Erythroblast (primary cell): ENCODE data around the gene PIEZO2.

ENCODE experiments used
- GATA1 ChIP-seq: IDR thresholded peaks from 2 replicates; pipeline ENCODE4 v1.6.1; 2011; ENCODE audit warnings: low read depth, mild to moderate bottlenecking, control low read depth, low read length, moderate library complexity
- POLR2A ChIP-seq: IDR thresholded peaks from 2 replicates; pipeline ENCODE4 v1.6.1; 2011; ENCODE audit warnings: mild to moderate bottlenecking, low read length

GRCh38 chr18:10822456-10822855 lies 326.9 kb downstream of the PIEZO2 start:
- TF ChIP-seq POLR2A = no peak
- no peak for TF ChIP-seq GATA1
